ENCODE data around the gene GGT6.

The GGT6 gene

DNA sequence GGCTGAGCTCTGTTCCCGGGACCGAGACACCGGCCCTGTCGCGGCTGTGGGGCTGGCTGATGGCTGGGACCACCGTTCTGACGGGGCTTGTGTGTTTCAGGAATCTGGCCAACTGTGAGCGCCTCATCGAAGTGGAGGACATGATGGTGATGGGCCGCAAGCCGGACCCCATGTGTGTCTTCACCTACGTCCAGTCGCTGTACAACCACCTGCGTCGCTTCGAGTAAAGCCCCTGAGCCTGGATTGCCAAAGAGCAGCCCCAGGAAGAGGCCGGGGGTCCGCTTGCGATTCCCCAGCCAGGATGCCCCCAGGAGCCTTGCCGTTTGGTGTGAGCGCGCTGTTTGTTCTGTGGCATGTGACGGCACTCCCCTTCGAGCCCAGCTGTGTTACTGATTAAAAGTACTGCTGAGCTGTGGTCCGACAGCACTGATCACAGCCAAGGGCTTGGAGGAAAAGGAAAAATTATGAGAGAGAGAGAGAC, 46.9 kb upstream of the GGT6 start:
- no peaks in the 10 kb centered on the region for H3K36me3 ChIP-seq (ENCODE audit: control insufficient read depth in 2 of 2, insufficient read depth in 1 of 2, low read length in 2 of 2)
- H3K27ac ChIP-seq (ENCODE audit: extremely low read depth, low read depth, low read length): peak overlapping the region; percentile 57
- ChIA-PET POLR2A (interaction anchor here (0.7 kb wide), 1 partner anchor 20 kb away, joined by 3 read pairs; no protein-coding TSS in a partner anchor), CTCF (interaction anchor here (0.6 to 5.7 kb wide), 8 partner anchors 8 to 269 kb away, joined by 3 to 34 read pairs (median 4); partner anchors contain the start of gene SMTNL2)
- H3K4me1 ChIP-seq (ENCODE audit: control insufficient read depth, insufficient read depth, low read length): peaks cover 24% of the 10 kb centered on the region
- no peaks in the 10 kb centered on the region for H3K9me3 ChIP-seq (ENCODE audit: control insufficient read depth, insufficient read depth, low read depth, low read length)
- no peak for TF ChIP-seq ZBTB49 (tag by site-specific recombination; IDR thresholded peaks at IDR 0.05; ENCODE audit: low read depth)
- no peak for TF ChIP-seq IKZF3 (tag by site-specific recombination; IDR thresholded peaks at IDR 0.05)
- TF ChIP-seq ZNF664 (tag by site-specific recombination; IDR thresholded peaks at IDR 0.05): no peak
- TF ChIP-seq SALL2 (tag by site-specific recombination; IDR thresholded peaks at IDR 0.05; ENCODE audit: borderline replicate concordance): no peak
- no peak for TF ChIP-seq MEIS1 (CRISPR knock-in tag; IDR thresholded peaks at IDR 0.05; ENCODE audit: borderline replicate concordance)
- no peak for TF ChIP-seq ZBTB48 (tag by site-specific recombination; IDR thresholded peaks at IDR 0.05)
- no peak for TF ChIP-seq OSR2 (tag by site-specific recombination; IDR thresholded peaks at IDR 0.05)
- TF ChIP-seq, protein P1, sequence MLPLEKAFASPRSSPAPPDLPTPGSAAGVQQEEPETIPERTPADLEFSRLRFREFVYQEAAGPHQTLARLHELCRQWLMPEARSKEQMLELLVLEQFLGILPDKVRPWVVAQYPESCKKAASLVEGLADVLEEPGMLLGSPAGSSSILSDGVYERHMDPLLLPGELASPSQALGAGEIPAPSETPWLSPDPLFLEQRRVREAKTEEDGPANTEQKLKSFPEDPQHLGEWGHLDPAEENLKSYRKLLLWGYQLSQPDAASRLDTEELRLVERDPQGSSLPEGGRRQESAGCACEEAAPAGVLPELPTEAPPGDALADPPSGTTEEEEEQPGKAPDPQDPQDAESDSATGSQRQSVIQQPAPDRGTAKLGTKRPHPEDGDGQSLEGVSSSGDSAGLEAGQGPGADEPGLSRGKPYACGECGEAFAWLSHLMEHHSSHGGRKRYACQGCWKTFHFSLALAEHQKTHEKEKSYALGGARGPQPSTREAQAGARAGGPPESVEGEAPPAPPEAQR (tag by site-specific recombination; IDR thresholded peaks at IDR 0.05): no peak
- no peak for TF ChIP-seq ZNF16 (tag by site-specific recombination; IDR thresholded peaks at IDR 0.05; ENCODE audit: low read depth)
- no peak for TF ChIP-seq ZNF629 (tag by site-specific recombination; IDR thresholded peaks at IDR 0.05)
- no peak for TF ChIP-seq ZEB2 (tag by site-specific recombination; IDR thresholded peaks at IDR 0.05)
- TF ChIP-seq ZNF514 (tag by site-specific recombination; IDR thresholded peaks at IDR 0.05): no peak
- TF ChIP-seq ZNF670 (tag by site-specific recombination; IDR thresholded peaks at IDR 0.05; ENCODE audit: low read depth): no peak
- no peak for TF ChIP-seq ZFP3 (tag by site-specific recombination; IDR thresholded peaks at IDR 0.05; ENCODE audit: low read depth)
- TF ChIP-seq ZNF138 (tag by site-specific recombination; IDR thresholded peaks at IDR 0.05; ENCODE audit: borderline replicate concordance): no peak
- TF ChIP-seq ZNF140 (tag by site-specific recombination; IDR thresholded peaks at IDR 0.05): no peak
- TF ChIP-seq ZNF404 (tag by site-specific recombination; IDR thresholded peaks at IDR 0.05): no peak
- H3K4me3 ChIP-seq (ENCODE audit: low read depth, low read length): no peak overlapping the region

DNA sequence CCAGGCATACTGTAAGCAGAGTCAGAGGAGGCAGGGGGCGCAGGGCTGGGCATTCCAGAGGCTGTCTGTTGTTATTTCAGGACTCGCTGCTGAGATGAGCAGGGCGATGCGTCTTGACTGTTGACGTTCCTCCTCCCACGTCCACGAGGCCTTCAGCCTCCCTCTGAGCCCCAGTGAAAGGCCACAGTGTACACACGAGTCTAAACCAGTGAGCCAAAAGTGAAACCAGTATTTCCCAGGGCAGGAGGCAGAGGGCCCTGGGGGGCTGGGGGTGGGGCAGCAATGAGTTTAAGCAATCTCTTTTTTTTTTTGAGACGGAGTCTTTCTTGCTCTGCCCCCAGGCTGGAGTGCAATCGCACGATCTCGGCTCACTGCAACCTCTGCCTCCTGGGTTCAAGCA, 45.4 kb upstream of the GGT6 start:
- POLR2A ChIA-PET: no interaction called here
- CTCF ChIA-PET: interaction anchor here (1.1 to 5.7 kb wide), 2 partner anchors 19 to 38 kb away, joined by 4 to 34 read pairs; no protein-coding TSS in a partner anchor
- TF ChIP-seq, protein P1 (tag by site-specific recombination; IDR thresholded peaks at IDR 0.05): no peak
- TF ChIP-seq ZNF747 (tag by site-specific recombination; IDR thresholded peaks at IDR 0.05) (no peak), ZBTB1 (tag by site-specific recombination; IDR thresholded peaks at IDR 0.05) (no peak), GLIS1 (tag by site-specific recombination; IDR thresholded peaks at IDR 0.05) (peak; percentile 25), ZNF354C (tag by site-specific recombination; IDR thresholded peaks at IDR 0.05; ENCODE audit: borderline replicate concordance, low read depth) (no peak), ZBTB20 (tag by site-specific recombination; IDR thresholded peaks at IDR 0.05) (no peak), ZBTB21 (tag by site-specific recombination; IDR thresholded peaks at IDR 0.05) (no peak), ZNF777 (tag by site-specific recombination; IDR thresholded peaks at IDR 0.05; ENCODE audit: borderline replicate concordance) (no peak), FEZF1 (tag by site-specific recombination; IDR thresholded peaks at IDR 0.05) (no peak), ZIC2 (tag by site-specific recombination; IDR thresholded peaks at IDR 0.05) (peak; percentile 50), SETDB1 (IDR thresholded peaks at IDR 0.05; ENCODE audit: insufficient read length, low read length) (no peak), ELK4 (IDR thresholded peaks at IDR 0.05; ENCODE audit: borderline replicate concordance, low read depth, low read length) (no peak)
- TF ChIP-seq, protein P2, sequence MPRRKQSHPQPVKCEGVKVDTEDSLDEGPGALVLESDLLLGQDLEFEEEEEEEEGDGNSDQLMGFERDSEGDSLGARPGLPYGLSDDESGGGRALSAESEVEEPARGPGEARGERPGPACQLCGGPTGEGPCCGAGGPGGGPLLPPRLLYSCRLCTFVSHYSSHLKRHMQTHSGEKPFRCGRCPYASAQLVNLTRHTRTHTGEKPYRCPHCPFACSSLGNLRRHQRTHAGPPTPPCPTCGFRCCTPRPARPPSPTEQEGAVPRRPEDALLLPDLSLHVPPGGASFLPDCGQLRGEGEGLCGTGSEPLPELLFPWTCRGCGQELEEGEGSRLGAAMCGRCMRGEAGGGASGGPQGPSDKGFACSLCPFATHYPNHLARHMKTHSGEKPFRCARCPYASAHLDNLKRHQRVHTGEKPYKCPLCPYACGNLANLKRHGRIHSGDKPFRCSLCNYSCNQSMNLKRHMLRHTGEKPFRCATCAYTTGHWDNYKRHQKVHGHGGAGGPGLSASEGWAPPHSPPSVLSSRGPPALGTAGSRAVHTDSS (tag by site-specific recombination; IDR thresholded peaks at IDR 0.05): no peak

More for the DNA sequence above, 45.4 kb upstream of the GGT6 start:
- Histone ChIP-seq H3K4me1 (ENCODE audit: control insufficient read depth, insufficient read depth, low read length) (peaks cover 24% of the 10 kb centered on the region), H3K4me3 (ENCODE audit: low read depth, low read length) (no peak overlapping the region), H3K9me3 (ENCODE audit: control insufficient read depth, insufficient read depth, low read depth, low read length) (no peaks in the 10 kb centered on the region), H3K27ac (ENCODE audit: extremely low read depth, low read depth, low read length) (no peak overlapping the region), H3K36me3 (ENCODE audit: control insufficient read depth in 2 of 2, insufficient read depth in 1 of 2, low read length in 2 of 2) (no peaks in the 10 kb centered on the region)

All from HEK293 (cell line).